ENCODE measurements around the gene TNNT1.

- TF ChIP-seq CTCF (IDR thresholded peaks at IDR 0.05) (no peak), POLR2A (IDR thresholded peaks at IDR 0.05) (no peak)
Measured at GRCh38 chr19:55089342-55089944, 59.6 kb downstream of the TNNT1 start.
